Ecto neural progenitor cell (in vitro differentiated cells): ENCODE data around the gene LMBR1L.

Experiments
- DNase-seq: peaks from one replicate; pipeline ENCODE4 v3.0.0-alpha.2; 2018; ENCODE audit warnings: low spot score

Gene LMBR1L

GRCh38 chr12:49111206-49111605 lies 559 bp upstream of the LMBR1L start:
- DNase-seq: no peak

GRCh38 chr12:49109641-49110463 lies 795 bp downstream of the LMBR1L start:
- DNase-seq: peak; percentile 75

DNA sequence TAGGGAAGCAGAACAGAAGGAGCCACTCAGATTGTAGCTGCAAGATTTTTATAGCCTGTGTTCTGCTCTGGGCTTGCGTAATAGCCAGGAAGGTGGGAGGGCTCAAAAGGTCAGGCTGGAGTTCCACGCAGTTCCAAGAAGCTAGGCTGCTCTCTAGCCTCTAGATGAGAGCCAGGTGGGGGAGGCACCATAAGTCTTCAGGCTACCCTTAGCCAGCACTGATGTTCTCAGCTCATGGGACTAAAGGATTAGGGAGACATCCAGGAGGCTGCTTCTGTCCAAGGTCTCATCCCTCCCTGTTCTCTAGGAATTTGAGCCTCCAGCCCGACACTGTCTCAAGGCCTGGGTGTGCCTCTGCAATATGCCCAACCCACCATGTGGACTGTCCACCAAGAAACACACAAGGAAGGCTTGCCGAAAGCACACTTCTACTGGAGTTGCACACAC lies 1.7 kb downstream of the LMBR1L start:
- no peak for DNase-seq

- DNase-seq: no peak
Observed at GRCh38 chr12:49105504-49106084, 5.1 kb downstream of the LMBR1L start.

DNA sequence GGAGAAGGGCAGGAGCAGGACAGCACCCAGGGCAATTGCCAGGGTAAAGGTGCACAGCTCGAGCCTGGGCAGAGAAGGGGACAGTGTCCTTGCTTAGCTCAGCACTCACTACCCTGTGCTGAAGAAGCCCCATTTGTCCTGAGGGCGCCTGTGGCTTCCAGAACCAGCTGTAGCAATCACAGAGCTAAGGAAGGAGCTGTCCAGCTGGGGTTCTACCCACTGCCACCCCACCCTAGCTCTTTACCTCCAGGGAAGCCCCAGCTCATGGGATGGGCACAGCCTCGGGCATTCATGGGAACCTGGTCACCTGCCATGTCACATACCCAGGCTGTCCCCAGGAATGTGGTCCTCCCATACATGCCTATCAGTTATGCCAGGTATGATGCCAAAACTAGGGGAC lies 5.8 kb downstream of the LMBR1L start:
- DNase-seq: no peak

DNA sequence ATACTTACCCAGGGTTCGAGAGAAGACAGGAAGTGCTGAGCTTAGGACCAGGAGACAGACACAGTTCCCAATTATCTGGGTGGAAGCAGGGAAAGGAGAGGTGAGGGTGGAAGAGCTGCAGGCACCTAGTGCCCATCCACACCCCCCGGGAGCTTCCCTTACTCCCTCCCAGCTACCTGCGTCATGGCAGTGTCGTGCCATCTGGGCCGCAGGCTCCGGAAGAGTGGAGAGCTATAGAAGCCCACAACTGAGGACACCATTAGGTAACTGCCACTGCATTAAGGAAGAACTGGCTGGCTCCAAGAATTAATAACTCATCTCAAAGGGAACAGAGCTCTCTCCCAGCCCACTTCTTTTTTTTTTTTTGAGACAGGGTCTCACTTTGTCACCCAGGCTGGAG lies 10.3 kb downstream of the LMBR1L start:
- no peak for DNase-seq

- no peak for DNase-seq
Observed at GRCh38 chr12:49098703-49099102, 11.9 kb downstream of the LMBR1L start.

DNA sequence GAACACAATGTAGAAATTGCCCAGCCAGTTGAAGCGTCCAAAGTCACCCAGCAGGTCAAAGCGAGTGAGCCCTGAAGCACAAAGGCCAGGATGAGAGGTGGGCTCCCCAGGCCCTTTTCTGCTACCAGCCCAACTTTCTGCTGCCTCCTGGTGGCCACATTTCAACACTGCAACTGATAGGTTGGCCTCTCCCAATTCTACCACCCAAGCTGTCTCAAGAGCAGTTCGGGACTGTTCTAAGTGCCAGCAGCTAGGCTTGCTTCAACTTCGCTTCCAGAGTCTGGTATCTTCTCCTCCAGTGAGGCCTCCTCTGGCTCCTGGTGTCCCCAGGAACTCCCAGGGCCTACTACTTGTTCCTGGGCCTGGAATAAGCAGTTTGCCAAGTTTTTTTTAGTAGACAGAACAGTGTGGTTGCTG lies 12.6 kb downstream of the LMBR1L start:
- DNase-seq: peak; percentile 86

GRCh38 chr12:49097381-49097780 lies 13.3 kb downstream of the LMBR1L start:
- DNase-seq: no peak

GRCh38 chr12:49094975-49095365 lies 15.7 kb downstream of the LMBR1L start:
- no peak for DNase-seq

GRCh38 chr12:49094160-49094974 lies 16.3 kb downstream of the LMBR1L start, which contains the start of gene DHH:
Gene DHH, minus strand, starts transcription at chr12:49094801. Its CDS starts 289 bp downstream, at chr12:49094512.
- DNase-seq: peak; percentile 83

DNA sequence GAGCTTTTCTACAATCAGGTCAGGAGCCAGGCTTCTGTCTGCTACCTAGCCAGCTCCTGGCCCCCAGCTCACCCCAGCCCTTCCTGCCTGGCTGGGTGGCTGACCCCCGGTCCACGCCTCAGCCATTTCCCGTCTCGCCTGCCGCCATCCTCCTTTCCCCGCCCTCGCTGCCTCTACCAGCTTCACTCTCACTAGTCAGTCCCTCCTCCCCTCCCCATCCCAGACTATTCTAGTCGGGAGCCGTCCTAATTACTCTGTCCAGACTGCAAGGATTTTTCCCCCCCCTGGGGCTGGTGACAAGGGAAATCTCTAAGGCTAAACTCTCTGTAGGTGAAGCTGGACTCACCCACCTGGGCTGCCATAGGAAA lies 16.9 kb downstream of the LMBR1L start:
- DNase-seq: peak; percentile 63

- DNase-seq: no peak
Observed at GRCh38 chr12:49092816-49093406, 17.7 kb downstream of the LMBR1L start.

DNA sequence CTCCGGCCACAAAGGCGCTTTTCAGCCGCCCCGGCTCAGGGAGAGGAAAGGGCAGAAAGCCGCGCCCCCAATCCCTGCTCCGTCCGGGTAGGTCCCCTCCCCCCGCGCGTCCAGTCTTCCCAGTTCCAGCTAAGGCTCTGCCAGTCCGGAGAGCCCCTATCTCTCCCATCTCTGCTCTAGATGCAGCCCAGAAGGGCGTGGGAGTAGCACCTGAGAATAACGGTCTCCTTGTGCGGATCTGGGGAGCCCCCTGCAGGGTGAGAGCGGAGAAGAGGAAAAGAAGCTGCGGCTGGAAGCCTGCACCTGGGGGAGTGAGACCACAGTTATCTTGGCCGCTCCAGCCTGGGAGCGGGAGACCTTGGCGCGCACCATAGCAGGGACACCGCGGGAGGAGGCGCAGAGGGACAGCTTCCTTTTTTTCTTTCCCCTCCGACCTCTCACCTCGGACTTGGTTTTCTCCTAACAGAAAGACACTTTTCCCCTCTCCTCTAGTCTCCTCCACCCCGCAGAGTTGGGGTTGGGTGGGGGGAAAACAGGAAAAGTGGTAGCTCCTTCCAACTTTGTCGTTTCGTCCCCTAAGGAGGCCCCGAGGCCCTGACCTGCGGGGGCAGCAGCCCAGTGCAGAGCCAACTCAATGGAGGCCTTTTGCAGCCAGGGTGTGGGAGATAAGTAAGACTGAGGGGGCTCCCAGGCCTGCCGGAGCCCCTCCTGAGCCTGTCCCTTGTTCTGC lies 18.4 kb downstream of the LMBR1L start:
- peak; percentile 87 for DNase-seq

DNA sequence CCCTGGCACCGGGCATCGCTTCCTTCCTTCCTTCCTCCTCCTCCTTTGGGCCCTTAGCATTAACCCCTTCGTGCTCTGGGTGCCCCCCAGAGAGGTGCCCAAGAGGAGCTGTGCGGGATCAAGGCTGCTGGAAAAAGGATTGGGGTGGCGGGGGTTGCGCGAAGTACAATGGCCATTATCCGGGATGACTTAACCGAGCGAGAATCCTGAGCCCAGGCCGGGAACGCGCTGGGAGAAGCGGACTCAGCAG lies 18.9 kb downstream of the LMBR1L start:
- no peak for DNase-seq

DNA sequence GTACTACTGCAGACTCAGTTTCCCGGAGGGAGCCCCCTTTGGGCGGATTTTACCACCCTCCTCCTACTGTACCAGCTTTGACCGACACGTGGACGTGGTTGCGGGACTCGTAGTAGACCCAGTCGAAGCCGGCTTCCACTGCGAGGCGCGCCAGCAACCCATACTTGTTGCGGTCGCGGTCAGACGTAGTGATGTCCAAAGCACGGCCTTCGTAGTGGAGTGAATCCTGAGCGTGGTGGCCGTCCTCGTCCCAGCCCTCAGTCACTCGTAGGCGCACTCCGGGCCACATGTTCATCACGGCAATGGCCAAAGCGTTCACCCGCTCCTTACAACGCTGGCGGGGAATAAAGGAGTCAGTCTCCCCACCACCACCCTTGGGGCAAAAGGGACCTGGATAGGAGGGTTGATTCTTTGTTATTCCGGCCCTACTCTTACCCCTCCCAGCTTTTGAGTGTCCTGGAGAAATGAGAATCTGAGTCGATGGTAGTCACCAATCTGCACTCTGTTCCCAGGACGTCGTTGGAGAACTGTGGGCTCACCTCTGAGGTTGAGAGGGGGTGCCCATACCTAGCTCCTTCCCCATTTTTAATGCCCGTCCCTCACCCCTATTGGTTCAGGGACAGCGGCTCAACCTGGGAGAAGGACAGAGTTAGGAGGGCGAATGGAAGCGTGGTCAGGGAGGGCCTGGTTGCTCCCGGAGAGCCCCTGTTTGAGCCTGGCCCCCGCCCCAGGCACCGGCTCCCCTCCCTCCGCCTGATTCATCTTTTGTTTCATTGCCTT lies 19.4 kb downstream of the LMBR1L start:
- no peak for DNase-seq

GRCh38 chr12:49089821-49090773 lies 20.6 kb downstream of the LMBR1L start:
- peak; percentile 78 for DNase-seq

- no peak for DNase-seq
Observed at GRCh38 chr12:49088932-49089330, 21.7 kb downstream of the LMBR1L start.

DNA sequence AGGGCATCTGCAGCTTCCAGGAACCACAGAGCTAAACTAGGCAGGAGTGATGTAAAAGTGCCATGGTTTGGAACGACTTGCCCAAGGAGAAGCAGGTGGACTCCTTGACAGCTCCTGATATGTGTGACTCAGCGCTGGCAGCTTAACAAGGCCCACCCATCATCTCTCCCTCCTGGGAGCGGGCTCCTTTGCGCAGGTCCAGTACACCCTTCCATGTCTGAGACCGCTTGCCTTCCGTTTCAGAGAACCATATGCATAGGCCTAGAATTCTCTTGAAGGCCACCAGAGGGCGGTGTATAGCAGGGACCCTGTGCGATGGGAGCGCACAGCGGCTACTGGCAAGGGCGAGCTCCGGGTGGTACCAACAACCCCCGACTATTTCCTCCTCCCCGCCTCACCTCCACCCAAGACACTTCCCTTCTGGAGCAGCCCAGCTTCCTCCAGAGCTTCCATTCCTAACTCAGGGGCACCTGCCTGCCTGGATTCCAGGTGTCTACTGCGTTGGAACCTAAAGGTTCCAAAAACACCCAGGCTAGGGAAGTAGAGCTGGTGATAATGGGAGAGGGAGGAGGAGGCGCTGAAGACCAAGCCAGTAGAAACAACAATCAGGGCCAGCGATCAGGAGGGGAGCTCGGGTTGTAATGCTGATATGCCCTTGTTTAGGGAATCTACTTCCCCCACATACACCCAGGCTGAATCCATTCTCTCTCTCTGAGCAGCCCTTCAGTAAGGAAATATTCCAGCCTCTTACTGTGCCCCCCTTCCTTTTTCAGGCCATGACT lies 22.3 kb downstream of the LMBR1L start:
- DNase-seq: peak; percentile 86
